HEK293 (cell line): ENCODE measurements around the gene RNU11.
"Not testable (repeated sequence)": the region's sequence is repeated elsewhere in the genome, so short reads cannot be mapped to it uniquely, and the experiment has no call there.

Source experiments
- CTCF ChIA-PET: fragments of 350-600 bp; formaldehyde crosslinking; extraction: SDS; loops from one replicate; lab custom pipeline; 2021; ENCODE audit warnings: antibody characterized with exemption; lab: Yijun Ruan, JAX
- POLR2A ChIA-PET: fragments of 300-600 bp; formaldehyde crosslinking; extraction: SDS; loops from one replicate; lab custom pipeline; 2020; ENCODE audit warnings: antibody characterized with exemption, inconsistent platforms; lab: Yijun Ruan, JAX
- H3K27ac ChIP-seq: fragments of 200-500 bp; sonication (Bioruptor generic); 2 replicates; pipeline ENCODE4 v1.5.1; 2014; ENCODE audit warnings: low read depth, low read length, control low read depth, inconsistent platforms; ENCODE audit errors: extremely low read depth
- H3K36me3 ChIP-seq, 2 experiments: fragments of 200-500 bp in 1 of 2; sonication (Bioruptor generic) in 1 of 2; 1 replicate in 1 of 2; 2 replicates in 1 of 2; pipeline ENCODE4 v1.5.1; 2014 to 2017; ENCODE audit warnings: inconsistent platforms in 2 of 2, low read length in 2 of 2; ENCODE audit not compliant: control insufficient read depth in 2 of 2, insufficient read depth in 1 of 2
- H3K4me1 ChIP-seq: fragments of 200-500 bp; sonication (Bioruptor generic); 2 replicates; pipeline ENCODE4 v1.5.1; 2014; ENCODE audit warnings: mild to moderate bottlenecking, low read length, inconsistent platforms; ENCODE audit not compliant: control insufficient read depth, insufficient read depth
- H3K4me3 ChIP-seq: 2 replicates; pipeline ENCODE4 v1.5.1; 2011; ENCODE audit warnings: low read depth, mild to moderate bottlenecking, control low read depth, low read length, moderate library complexity
- H3K9me3 ChIP-seq: fragments of 200-500 bp; sonication (Bioruptor generic); 2 replicates; pipeline ENCODE4 v1.5.1; 2014; ENCODE audit warnings: low read depth, low read length, inconsistent platforms; ENCODE audit not compliant: control insufficient read depth, insufficient read depth
- ATF2 ChIP-seq: fragments of 450-650 bp; formaldehyde crosslinking; IDR thresholded peaks from 2 replicates; pipeline ENCODE4 v1.5.1; 2016; ENCODE audit warnings: missing biosample characterization, missing genetic modification characterization, low read depth
- OSR2 ChIP-seq: fragments of 450-650 bp; formaldehyde crosslinking; IDR thresholded peaks from 2 replicates; pipeline ENCODE4 v1.5.1; 2016; ENCODE audit warnings: missing biosample characterization, missing genetic modification characterization
- PRDM10 ChIP-seq: fragments of 450-650 bp; formaldehyde crosslinking; IDR thresholded peaks from 2 replicates; pipeline ENCODE4 v1.5.1; 2016; ENCODE audit warnings: missing biosample characterization, missing genetic modification characterization
- PRDM6 ChIP-seq: fragments of 450-650 bp; formaldehyde crosslinking; IDR thresholded peaks from 2 replicates; pipeline ENCODE4 v1.5.1; 2017; ENCODE audit warnings: missing biosample characterization, missing genetic modification characterization
- SALL2 ChIP-seq: fragments of 450-650 bp; formaldehyde crosslinking; IDR thresholded peaks from 2 replicates; pipeline ENCODE4 v1.5.0; 2017; ENCODE audit warnings: missing biosample characterization, mild to moderate bottlenecking, missing genetic modification characterization, borderline replicate concordance
- SCRT2 ChIP-seq: fragments of 450-650 bp; formaldehyde crosslinking; IDR thresholded peaks from 2 replicates; pipeline ENCODE4 v1.5.1; 2016; ENCODE audit warnings: missing biosample characterization, missing genetic modification characterization
- TRIM28 ChIP-seq: IDR thresholded peaks from 2 replicates; pipeline ENCODE4 v1.6.1; 2011; ENCODE audit warnings: low read length, control low read depth, borderline replicate concordance
- ZFP41 ChIP-seq: fragments of 450-650 bp; formaldehyde crosslinking; IDR thresholded peaks from 2 replicates; pipeline ENCODE4 v1.5.1; 2016; ENCODE audit warnings: missing biosample characterization, missing genetic modification characterization, borderline replicate concordance
- ZNF571 ChIP-seq: fragments of 450-650 bp; formaldehyde crosslinking; IDR thresholded peaks from 2 replicates; pipeline ENCODE4 v1.5.0; 2017; ENCODE audit warnings: missing biosample characterization, missing genetic modification characterization
- ZNF654 ChIP-seq: fragments of 450-650 bp; formaldehyde crosslinking; IDR thresholded peaks from 2 replicates; pipeline ENCODE4 v1.5.1; 2016; ENCODE audit warnings: low read depth, missing biosample characterization, missing genetic modification characterization
- TF ChIP-seq, protein P1 (sequence below): IDR thresholded peaks from 2 replicates; pipeline ENCODE4 v1.6.1; 2011; ENCODE audit warnings: mild to moderate bottlenecking, low read depth, low read length, borderline replicate concordance

RNU11 gene

DNA sequence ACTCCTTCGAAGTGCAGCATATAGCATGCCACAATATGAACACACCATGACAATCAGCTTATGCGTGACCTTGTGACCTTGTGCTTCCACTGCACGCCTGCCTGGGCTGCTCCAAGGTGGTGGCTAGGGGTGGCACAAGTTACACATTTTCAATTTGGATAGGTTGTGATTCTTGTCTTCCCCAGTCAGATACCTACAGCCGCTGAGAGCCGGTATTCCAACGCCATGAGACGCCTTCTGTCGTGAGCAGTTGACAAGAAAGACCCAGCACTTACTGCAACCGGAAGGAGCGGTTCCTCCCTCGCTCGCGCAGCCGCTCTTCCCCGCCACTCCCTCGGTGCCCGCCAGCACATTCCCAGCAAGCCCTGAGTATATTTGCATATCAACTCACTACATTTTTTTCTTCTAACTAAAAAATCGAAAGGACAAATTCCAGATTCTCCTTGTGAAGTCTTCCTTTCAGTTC lies 359 bp upstream of the RNU11 start (continued):
- TF ChIP-seq, protein P1, sequence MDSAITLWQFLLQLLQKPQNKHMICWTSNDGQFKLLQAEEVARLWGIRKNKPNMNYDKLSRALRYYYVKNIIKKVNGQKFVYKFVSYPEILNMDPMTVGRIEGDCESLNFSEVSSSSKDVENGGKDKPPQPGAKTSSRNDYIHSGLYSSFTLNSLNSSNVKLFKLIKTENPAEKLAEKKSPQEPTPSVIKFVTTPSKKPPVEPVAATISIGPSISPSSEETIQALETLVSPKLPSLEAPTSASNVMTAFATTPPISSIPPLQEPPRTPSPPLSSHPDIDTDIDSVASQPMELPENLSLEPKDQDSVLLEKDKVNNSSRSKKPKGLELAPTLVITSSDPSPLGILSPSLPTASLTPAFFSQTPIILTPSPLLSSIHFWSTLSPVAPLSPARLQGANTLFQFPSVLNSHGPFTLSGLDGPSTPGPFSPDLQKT = no peak
- no peak for TF ChIP-seq ZFP41 (tag by site-specific recombination)

- ChIA-PET CTCF (interaction anchor here (0.7 to 1.8 kb wide), 6 partner anchors 10 to 229 kb away, joined by 3 to 8 read pairs (median 5); partner anchors contain the start of gene YTHDF2), POLR2A (interaction anchor here (1.1 to 1.2 kb wide), 2 partner anchors 15 to 84 kb away, joined by 4 to 5 read pairs; partner anchors contain the start of genes GMEB1 and YTHDF2)
- not testable (repeated sequence) for H3K9me3 ChIP-seq, H3K4me3 ChIP-seq, H3K4me1 ChIP-seq, H3K27ac ChIP-seq, H3K36me3 ChIP-seq
These were observed 4.7 kb downstream of the RNU11 start for GRCh38 chr1:28653063-28653462.

DNA sequence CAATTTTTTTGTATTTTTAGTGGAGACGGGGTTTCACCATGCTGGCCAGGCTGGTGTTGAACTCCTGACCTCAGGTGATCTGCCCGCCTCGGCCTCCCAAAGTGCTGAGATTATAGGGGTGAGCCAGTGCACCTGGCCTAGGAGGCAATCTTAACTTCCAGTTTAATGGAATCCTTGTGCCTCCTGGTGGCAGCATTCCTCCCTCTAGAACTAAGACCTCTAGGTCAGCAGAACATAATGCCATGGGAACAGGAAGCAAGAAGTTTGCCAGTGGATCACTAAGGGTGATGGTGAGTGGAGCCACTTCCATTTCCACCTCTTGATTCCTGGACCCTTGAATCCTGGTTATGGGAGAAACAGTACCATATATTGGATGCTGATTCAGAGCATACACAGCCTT lies 5.5 kb downstream of the RNU11 start:
- H3K4me3 ChIP-seq, H3K27ac ChIP-seq, H3K9me3 ChIP-seq, H3K4me1 ChIP-seq, H3K36me3 ChIP-seq: not testable (repeated sequence)
- POLR2A ChIA-PET = interaction anchor here (0.7 kb wide), 1 partner anchor 16 kb away, joined by 5 read pairs; no protein-coding TSS in a partner anchor
- TF ChIP-seq PRDM10 (tag by site-specific recombination) (peak; percentile 56), ZNF654 (tag by site-specific recombination) (peak; percentile 50)
- CTCF ChIA-PET = interaction anchor here (0.6 to 1.8 kb wide), 6 partner anchors 11 to 241 kb away, joined by 3 to 8 read pairs (median 4); partner anchors contain the start of gene YTHDF2

GRCh38 chr1:28655448-28656311 lies 7.3 kb downstream of the RNU11 start:
- not testable (repeated sequence) for H3K36me3 ChIP-seq, H3K27ac ChIP-seq, H3K9me3 ChIP-seq, H3K4me3 ChIP-seq, H3K4me1 ChIP-seq
- ChIA-PET POLR2A (interaction anchor here (1.2 to 1.4 kb wide), 2 partner anchors 13 kb away, joined by 3 to 4 read pairs; partner anchors contain the start of gene GMEB1), CTCF (interaction anchor here (0.5 to 0.6 kb wide), 2 partner anchors 177 to 249 kb away, joined by 3 read pairs; no protein-coding TSS in a partner anchor)
- TF ChIP-seq SCRT2 (tag by site-specific recombination) = peak; percentile 69

DNA sequence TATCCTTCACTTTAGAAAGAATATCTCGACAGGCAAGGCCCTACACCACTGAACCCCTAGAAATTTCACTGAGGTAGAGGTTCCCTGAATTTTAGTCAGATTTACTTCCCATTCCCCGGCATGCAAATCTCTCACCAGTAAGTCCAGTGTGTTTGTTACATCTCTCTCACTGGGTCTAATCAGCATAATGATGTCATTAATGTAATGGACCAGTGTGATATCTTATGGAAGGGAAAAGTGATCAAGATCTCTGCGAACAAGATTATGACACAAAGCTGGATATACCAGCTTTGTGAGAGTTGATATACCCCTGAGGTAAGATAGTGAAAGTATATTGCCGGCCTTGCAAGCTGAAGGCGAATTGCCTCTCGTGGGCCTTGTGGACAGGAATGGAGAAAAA lies 7.9 kb downstream of the RNU11 start:
- TF ChIP-seq OSR2 (tag by site-specific recombination) = no peak
- TF ChIP-seq ATF2 (tag by site-specific recombination) = peak; percentile 77
- no peak for TF ChIP-seq ZNF571
- no peak for TF ChIP-seq TRIM28
- no peak for TF ChIP-seq PRDM6 (tag by site-specific recombination)
- TF ChIP-seq SALL2 (tag by site-specific recombination) = no peak
- no peak overlapping the region for H3K27ac ChIP-seq
- ChIA-PET POLR2A (interaction anchor here (1.4 kb wide), 1 partner anchor 12 kb away, joined by 4 read pairs; the partner anchor contains the start of gene GMEB1), CTCF (interaction anchor here (1.2 kb wide), 1 partner anchor 221 kb away, joined by 4 read pairs; no protein-coding TSS in a partner anchor)
- H3K9me3 ChIP-seq = no peaks in the 10 kb centered on the region
- no peaks in the 10 kb centered on the region for H3K36me3 ChIP-seq
- no peak overlapping the region for H3K4me3 ChIP-seq
- H3K4me1 ChIP-seq = no peaks in the 10 kb centered on the region
